ENCODE results near the gene E2F2. TPM values are rescaled to one million over a fixed set of nuclear protein-coding genes. Genes with fewer than 3 reads are reported as not detected.

Gene E2F2
- total RNA-seq, 1 experiment from 2014 or later: 16.3 TPM

- no peaks in the 10 kb centered on the region for H3K9me2 ChIP-seq (ENCODE audit: insufficient read depth)
- no peak for ATAC-seq
- H4K20me1 ChIP-seq (ENCODE audit: insufficient read depth): no peaks in the 10 kb centered on the region
- DNase-seq (ENCODE audit: low read depth, low spot score): no peak
- ChIA-PET RAD21 (ENCODE audit: low non-redundant PET in 1 of 2, low total read pairs in 2 of 2, uncharacterized antibody in 2 of 2, unreplicated experiment in 2 of 2) (no interaction called here), CTCF (interaction anchor here (0.9 kb wide), 1 partner anchor 67 kb away, joined by 3 read pairs; no protein-coding TSS in a partner anchor), POLR2A (no interaction called here)
- no peak overlapping the region for H3K27ac ChIP-seq (ENCODE audit: low read depth, low read length)
- H3K79me2 ChIP-seq (ENCODE audit: insufficient read depth, low read length): no peaks in the 10 kb centered on the region
- H2AFZ ChIP-seq (ENCODE audit: low read depth, low read length, poor library complexity, severe bottlenecking): no peak overlapping the region
- H3K27me3 ChIP-seq (ENCODE audit: insufficient read depth, low read length): no peaks in the 10 kb centered on the region
- H3K4me3 ChIP-seq (replicated peaks in 1 of 2; ENCODE audit: low read depth in 1 of 2, low read length in 2 of 2): no peak overlapping the region
- TF ChIP-seq YY1 (IDR thresholded peaks at IDR 0.05; ENCODE audit: extremely low read depth, insufficient replicate concordance, low read depth, low read length): no peak
- TF ChIP-seq ATF3 (IDR thresholded peaks at IDR 0.05): no peak
- no TSS peak for BruUV-seq (replicated peaks)
- intact Hi-C loops (cut with micrococcal nuclease): no loop called here
- H3K9ac ChIP-seq (ENCODE audit: low read length): no peak overlapping the region
- no peaks in the 10 kb centered on the region for H3K9me3 ChIP-seq (ENCODE audit: control insufficient read depth in 1 of 2, insufficient read depth in 1 of 2, low read depth in 1 of 2, low read length in 2 of 2)
- no peak overlapping the region for H3K4me2 ChIP-seq (ENCODE audit: low read length)
- no peaks in the 10 kb centered on the region for H3K36me3 ChIP-seq (ENCODE audit: control insufficient read depth in 1 of 2, insufficient read depth in 2 of 2, low read length in 2 of 2)
- H3K4me1 ChIP-seq (ENCODE audit: control insufficient read depth in 1 of 2, insufficient read depth in 2 of 2, low read length in 2 of 2): peaks cover 18 to 34% of the 10 kb centered on the region in 2 experiments
Measured at GRCh38 chr1:23567996-23568607, 37.1 kb upstream of the E2F2 start.

- TF ChIP-seq SRF (IDR thresholded peaks at IDR 0.05; ENCODE audit: low read depth) (no peak), MAX (IDR thresholded peaks at IDR 0.05) (no peak), POLR2A (IDR thresholded peaks at IDR 0.05; ENCODE audit: borderline replicate concordance, extremely low read depth, insufficient read depth, insufficient read length) (no peak), RAD21 (IDR thresholded peaks at IDR 0.05; ENCODE audit: low read depth) (no peak), ZFX (IDR thresholded peaks at IDR 0.05) (no peak), ZNF274 (IDR thresholded peaks at IDR 0.05; ENCODE audit: low read depth, low read length) (no peak), ATF3 (IDR thresholded peaks at IDR 0.05) (no peak), SP1 (IDR thresholded peaks at IDR 0.05; ENCODE audit: low read depth) (no peak), TCF7L2 (IDR thresholded peaks at IDR 0.05; ENCODE audit: borderline replicate concordance, extremely low read depth, insufficient read depth, insufficient read length) (no peak), EZH2phosphoT487 (IDR thresholded peaks at IDR 0.05; ENCODE audit: borderline replicate concordance) (no peak), CEBPB (IDR thresholded peaks at IDR 0.05; ENCODE audit: low read depth) (no peak), EGR1 (IDR thresholded peaks at IDR 0.05; ENCODE audit: low read depth) (no peak)
- POLR2A ChIA-PET: no interaction called here
- RAD21 ChIA-PET (ENCODE audit: low non-redundant PET in 1 of 2, low total read pairs in 2 of 2, uncharacterized antibody in 2 of 2, unreplicated experiment in 2 of 2): no interaction called here
- no TSS peak for BruUV-seq (replicated peaks)
- H2AFZ ChIP-seq (ENCODE audit: low read depth, low read length, poor library complexity, severe bottlenecking): no peak overlapping the region
- no peaks in the 10 kb centered on the region for H3K36me3 ChIP-seq (ENCODE audit: control insufficient read depth in 1 of 2, insufficient read depth in 2 of 2, low read length in 2 of 2)
- no peaks in the 10 kb centered on the region for H3K9me2 ChIP-seq (ENCODE audit: insufficient read depth)
- no peaks in the 10 kb centered on the region for H4K20me1 ChIP-seq (ENCODE audit: insufficient read depth)
- intact Hi-C loops (cut with micrococcal nuclease): no loop called here
- H3K9me3 ChIP-seq (ENCODE audit: control insufficient read depth in 1 of 2, insufficient read depth in 1 of 2, low read depth in 1 of 2, low read length in 2 of 2): no peaks in the 10 kb centered on the region
- DNase-seq (ENCODE audit: low read depth, low spot score): no peak
- H3K27me3 ChIP-seq (ENCODE audit: insufficient read depth, low read length): no peaks in the 10 kb centered on the region
- peaks cover 23 to 39% of the 10 kb centered on the region in 2 experiments for H3K4me1 ChIP-seq (ENCODE audit: control insufficient read depth in 1 of 2, insufficient read depth in 2 of 2, low read length in 2 of 2)
- no peak overlapping the region for H3K9ac ChIP-seq (ENCODE audit: low read length)
- H3K4me3 ChIP-seq (replicated peaks in 1 of 2; ENCODE audit: low read depth in 1 of 2, low read length in 2 of 2): no peak overlapping the region
- no peaks in the 10 kb centered on the region for H3K79me2 ChIP-seq (ENCODE audit: insufficient read depth, low read length)
- ATAC-seq: no peak
- H3K27ac ChIP-seq (ENCODE audit: low read depth, low read length): no peak overlapping the region
- CTCF ChIA-PET: no interaction called here
- no peak overlapping the region for H3K4me2 ChIP-seq (ENCODE audit: low read length)
Measured at GRCh38 chr1:23567629-23567995, 36.6 kb upstream of the E2F2 start.

Measured in HCT116 (cell line).